CD14-positive monocyte (primary cell): ENCODE data around the gene SVIL. TPM values are rescaled to one million over a fixed set of nuclear protein-coding genes. Genes with fewer than 3 reads are reported as not detected.

Experiments
- DNase-seq, 3 donors: peaks; one replicate each; pipeline ENCODE4 v3.0.0-alpha.2; 2011 to 2022
- H2AFZ ChIP-seq: 2 replicates; pipeline ENCODE4 v1.6.0; 2012; ENCODE audit warnings: mild to moderate bottlenecking, low read depth, low read length, inconsistent platforms; ENCODE audit not compliant: insufficient read depth, poor library complexity, severe bottlenecking
- H3K27ac ChIP-seq, 2 donors: 1 replicate in 1 of 2; 2 replicates in 1 of 2; pipeline ENCODE4 v1.5.1; 2012 to 2013; ENCODE audit warnings: low read length in 2 of 2, control low read depth in 1 of 2, inconsistent platforms in 1 of 2, low read depth in 1 of 2, mild to moderate bottlenecking in 1 of 2
- H3K27me3 ChIP-seq, 2 donors: one replicate each; pipeline versions ENCODE4 v1.6.0 to v1.6.1; 2011 to 2013; ENCODE audit warnings: low read length in 2 of 2; ENCODE audit not compliant: control insufficient read depth in 2 of 2, insufficient read depth in 2 of 2
- H3K36me3 ChIP-seq, 2 donors: replicated peaks in 1 of 2; 1 replicate in 1 of 2; 2 replicates in 1 of 2; pipeline versions ENCODE4 v1.5.1 to v1.6.1; 2012 to 2013; ENCODE audit warnings: low read length in 2 of 2, control low read depth in 1 of 2, inconsistent platforms in 1 of 2, mild to moderate bottlenecking in 1 of 2; ENCODE audit not compliant: insufficient read depth in 2 of 2, control insufficient read depth in 1 of 2
- H3K4me1 ChIP-seq, 2 donors: 1 replicate in 1 of 2; 2 replicates in 1 of 2; pipeline versions ENCODE4 v1.5.1 to v1.6.1; 2012 to 2013; ENCODE audit warnings: low read length in 2 of 2, control low read depth in 1 of 2, inconsistent platforms in 1 of 2, mild to moderate bottlenecking in 1 of 2, moderate library complexity in 1 of 2; ENCODE audit not compliant: insufficient read depth in 2 of 2, control insufficient read depth in 1 of 2
- H3K4me2 ChIP-seq: replicated peaks from 2 replicates; pipeline ENCODE3; 2012; ENCODE audit warnings: low read length, moderate library complexity, mild to moderate bottlenecking; ENCODE audit not compliant: poor library complexity, severe bottlenecking; ENCODE audit errors: extremely low read depth
- H3K4me3 ChIP-seq, 3 experiments: fragments of 200-600 bp in 1 of 3; sonication (generic) in 1 of 3; replicated peaks in 1 of 3; 1 replicate in 2 of 3; 2 replicates in 1 of 3; pipeline ENCODE4 v1.5.1; 2011 to 2013; ENCODE audit warnings: low read length in 3 of 3, mild to moderate bottlenecking in 3 of 3, control low read depth in 2 of 3, low read depth in 2 of 3, inconsistent platforms in 1 of 3, moderate library complexity in 1 of 3
- H3K79me2 ChIP-seq: 2 replicates; pipeline ENCODE4 v1.6.0; 2012; ENCODE audit warnings: mild to moderate bottlenecking, control low read depth, inconsistent platforms, low read length, moderate library complexity; ENCODE audit not compliant: insufficient read depth
- H3K9ac ChIP-seq: 2 replicates; pipeline ENCODE4 v1.6.0; 2017; ENCODE audit warnings: low read length, mild to moderate bottlenecking; ENCODE audit not compliant: insufficient read depth, poor library complexity, severe bottlenecking
- H3K9me3 ChIP-seq, 2 donors: replicated peaks in 1 of 2; 1 replicate in 1 of 2; 2 replicates in 1 of 2; pipeline versions ENCODE4 v1.5.1 to v1.6.1; 2012 to 2013; ENCODE audit warnings: low read length in 2 of 2, control low read depth in 1 of 2; ENCODE audit not compliant: control insufficient read depth in 1 of 2, insufficient read depth in 1 of 2
- H4K20me1 ChIP-seq: 2 replicates; pipeline ENCODE4 v1.6.0; 2012; ENCODE audit warnings: mild to moderate bottlenecking, low read length, control low read depth, moderate library complexity; ENCODE audit not compliant: insufficient read depth
- H3K27ac Mint-ChIP-seq, 7 donors: one replicate each; pipeline ENCODE4 v1.8.0; 2020; ENCODE audit warnings: mild to moderate bottlenecking in 7 of 7, mixed read lengths in 7 of 7, moderate library complexity in 6 of 7, inconsistent platforms in 2 of 7
- H3K27me3 Mint-ChIP-seq, 3 donors: one replicate each; pipeline ENCODE4 v1.8.0; 2021 to 2022; ENCODE audit warnings: low read depth in 3 of 3, mild to moderate bottlenecking in 3 of 3, mixed read lengths in 3 of 3, moderate library complexity in 3 of 3, inconsistent platforms in 1 of 3
- H3K36me3 Mint-ChIP-seq, 2 donors: one replicate each; pipeline ENCODE4 v1.8.0; 2020; ENCODE audit warnings: mixed read lengths in 2 of 2, inconsistent platforms in 1 of 2, mild to moderate bottlenecking in 1 of 2
- H3K4me1 Mint-ChIP-seq: one replicate; pipeline ENCODE4 v1.8.0; 2020; ENCODE audit warnings: mild to moderate bottlenecking, mixed read lengths
- H3K4me3 Mint-ChIP-seq, 2 donors: one replicate each; pipeline ENCODE4 v1.8.0; 2020; ENCODE audit warnings: mild to moderate bottlenecking in 2 of 2, mixed read lengths in 2 of 2, moderate library complexity in 1 of 2
- H3K9me3 Mint-ChIP-seq, 7 donors: one replicate each; pipeline ENCODE4 v1.8.0; 2020 to 2022; ENCODE audit warnings: mixed read lengths in 7 of 7, mild to moderate bottlenecking in 6 of 7, moderate library complexity in 6 of 7, inconsistent platforms in 2 of 7
- WGBS: methylation state at CpG from one replicate; pipeline ENCODE4 v1.1.5; 2013; ENCODE audit warnings: missing lambda C conversion rate; ENCODE audit not compliant: insufficient coverage; 5-methylcytosine and 5-hydroxymethylcytosine counted together
- intact Hi-C, 2 donors: fragments of 100-400 bp; cut with micrococcal nuclease; formaldehyde crosslinking; loops; one replicate each; pipeline versions ENCODE4 v1.15.0 to v1.15.1; 2023
- polyA plus RNA-seq, 3 donors: library from polyadenylated mRNA; depleted of rRNA in 1 of 3; unstranded in 2 of 3; stranded (reverse) in 1 of 3; fragments of 300-500 nt in 2 of 3; fragments of >200 nt in 1 of 3; fragmentation: Illumina TruSeq in 2 of 3; gene quantifications; 1 replicate in 2 of 3; 2 replicates in 1 of 3; pipeline ENCODE4 v1.2.3, GENCODE V29; 2012 to 2021
- TF ChIP-seq, protein P1 (sequence below): fragments of 200-600 bp; IDR thresholded peaks from one replicate; pipeline ENCODE4 v1.8.0; 2022; ENCODE audit warnings: antibody characterized with exemption, mild to moderate bottlenecking

The SVIL gene
- polyA plus RNA-seq, 3 donors = 2.1 to 14.3 (median 5.8) TPM

DNA sequence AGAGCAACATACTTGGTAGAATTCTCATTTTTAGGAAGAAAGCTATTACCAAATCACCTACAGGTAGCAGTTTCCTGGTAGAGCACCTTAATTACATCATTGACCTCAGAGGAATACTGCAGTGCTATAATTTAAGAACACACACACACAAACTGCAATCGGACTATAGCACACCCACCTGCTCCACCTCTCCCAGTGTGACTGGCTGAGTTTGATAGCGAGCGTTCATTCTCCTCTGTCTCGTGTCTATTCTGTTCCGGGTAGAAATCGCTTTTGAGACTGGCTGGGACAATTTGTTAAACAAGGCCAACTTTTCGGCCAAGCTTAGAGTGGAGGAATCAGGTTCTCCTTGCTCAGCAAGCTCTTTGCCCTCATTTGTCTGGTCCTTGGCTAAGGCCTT lies 110.5 kb downstream of the SVIL start:
- Mint-ChIP-seq H3K4me3 (no peak overlapping the region), H3K27ac (no peak overlapping the region), H3K36me3 (peaks cover 75 to 96% of the 10 kb centered on the region in 2 donors), H3K9me3 (no peaks in the 10 kb centered on the region), H3K4me1 (no peaks in the 10 kb centered on the region), H3K27me3 (peaks cover 0 to 2% (median 0%) of the 10 kb centered on the region in 3 donors)
- H3K4me3 ChIP-seq = no peak overlapping the region
- H3K36me3 ChIP-seq = peaks cover 63 to 94% of the 10 kb centered on the region in 2 donors
- 92% methylated on average over 7 of the region's 7 CpGs for WGBS
- no peak overlapping the region for H3K9ac ChIP-seq
- no peak overlapping the region for H2AFZ ChIP-seq
- H4K20me1 ChIP-seq = no peaks in the 10 kb centered on the region
- H3K27me3 ChIP-seq = no peaks in the 10 kb centered on the region
- TF ChIP-seq, protein P1, sequence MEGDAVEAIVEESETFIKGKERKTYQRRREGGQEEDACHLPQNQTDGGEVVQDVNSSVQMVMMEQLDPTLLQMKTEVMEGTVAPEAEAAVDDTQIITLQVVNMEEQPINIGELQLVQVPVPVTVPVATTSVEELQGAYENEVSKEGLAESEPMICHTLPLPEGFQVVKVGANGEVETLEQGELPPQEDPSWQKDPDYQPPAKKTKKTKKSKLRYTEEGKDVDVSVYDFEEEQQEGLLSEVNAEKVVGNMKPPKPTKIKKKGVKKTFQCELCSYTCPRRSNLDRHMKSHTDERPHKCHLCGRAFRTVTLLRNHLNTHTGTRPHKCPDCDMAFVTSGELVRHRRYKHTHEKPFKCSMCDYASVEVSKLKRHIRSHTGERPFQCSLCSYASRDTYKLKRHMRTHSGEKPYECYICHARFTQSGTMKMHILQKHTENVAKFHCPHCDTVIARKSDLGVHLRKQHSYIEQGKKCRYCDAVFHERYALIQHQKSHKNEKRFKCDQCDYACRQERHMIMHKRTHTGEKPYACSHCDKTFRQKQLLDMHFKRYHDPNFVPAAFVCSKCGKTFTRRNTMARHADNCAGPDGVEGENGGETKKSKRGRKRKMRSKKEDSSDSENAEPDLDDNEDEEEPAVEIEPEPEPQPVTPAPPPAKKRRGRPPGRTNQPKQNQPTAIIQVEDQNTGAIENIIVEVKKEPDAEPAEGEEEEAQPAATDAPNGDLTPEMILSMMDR = no peak
- no peaks in the 10 kb centered on the region for H3K4me1 ChIP-seq
- no peak overlapping the region for H3K4me2 ChIP-seq
- H3K27ac ChIP-seq = no peak overlapping the region
- intact Hi-C loops = no loop called here
- H3K79me2 ChIP-seq = no peaks in the 10 kb centered on the region
- no peak for DNase-seq
- no peaks in the 10 kb centered on the region for H3K9me3 ChIP-seq

DNA sequence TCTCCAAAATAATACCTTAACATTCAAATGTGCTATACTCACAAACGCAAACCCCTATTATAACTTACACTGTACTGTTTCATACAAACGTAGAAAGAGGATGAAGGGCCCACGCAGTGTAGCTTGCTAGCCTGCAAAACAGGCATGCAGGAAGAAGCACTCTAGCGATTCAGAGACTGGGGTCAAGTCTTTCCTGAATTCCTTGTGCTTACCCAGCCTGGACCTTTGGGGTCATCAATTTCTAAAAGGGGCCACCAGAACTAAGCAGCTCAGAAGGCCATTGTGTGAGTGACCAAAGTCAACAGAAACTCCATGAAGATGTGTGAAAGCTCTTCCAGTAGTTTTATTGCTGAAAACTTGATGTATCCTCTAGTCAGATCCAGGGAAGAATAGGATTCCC lies 111.9 kb downstream of the SVIL start:
- Histone ChIP-seq H4K20me1 (no peaks in the 10 kb centered on the region), H3K27me3 (no peaks in the 10 kb centered on the region), H3K27ac (no peak overlapping the region), H3K4me3 (no peak overlapping the region), H2AFZ (no peak overlapping the region), H3K4me1 (no peaks in the 10 kb centered on the region), H3K79me2 (no peaks in the 10 kb centered on the region), H3K4me2 (no peak overlapping the region), H3K36me3 (peaks cover 68 to 94% of the 10 kb centered on the region in 2 donors), H3K9ac (no peak overlapping the region), H3K9me3 (no peaks in the 10 kb centered on the region)
- 100% methylated on average over 4 of the region's 4 CpGs for WGBS
- H3K4me3 Mint-ChIP-seq = no peak overlapping the region
- no peaks in the 10 kb centered on the region for H3K4me1 Mint-ChIP-seq
- no peak for DNase-seq
- H3K27ac Mint-ChIP-seq = no peak overlapping the region
- peaks cover 76 to 95% of the 10 kb centered on the region in 2 donors for H3K36me3 Mint-ChIP-seq
- TF ChIP-seq, protein P1 = no peak
- intact Hi-C loops = no loop called here
- H3K27me3 Mint-ChIP-seq = peaks cover 0 to 2% (median 0%) of the 10 kb centered on the region in 3 donors
- H3K9me3 Mint-ChIP-seq = no peaks in the 10 kb centered on the region
